HepG2 (cell line): ENCODE measurements around the gene PSMA7. TPM values are rescaled to one million over a fixed set of nuclear protein-coding genes. Genes with fewer than 3 reads are reported as not detected.

Source experiments
- ELK4 ChIP-seq: sonication (generic); formaldehyde crosslinking; IDR thresholded peaks from 2 replicates; pipeline ENCODE4 v1.9.0; 2021; ENCODE audit warnings: missing genetic modification reagents, borderline replicate concordance
- GABPB1 ChIP-seq: IDR thresholded peaks from 2 replicates; pipeline ENCODE4 v1.6.1; 2016; ENCODE audit warnings: mild to moderate bottlenecking, missing genetic modification reagents, moderate library complexity, missing compliant biosample characterization
- GFI1 ChIP-seq: sonication (generic); formaldehyde crosslinking; IDR thresholded peaks from 2 replicates; pipeline ENCODE4 v1.5.0; 2020; ENCODE audit warnings: missing genetic modification reagents, mild to moderate bottlenecking, borderline replicate concordance
- HHEX ChIP-seq: IDR thresholded peaks from 2 replicates; pipeline ENCODE4 v1.6.1; 2016; ENCODE audit warnings: control low read depth
- HNRNPL ChIP-seq: fragments of 200-400 bp; formaldehyde crosslinking; IDR thresholded peaks from 2 replicates; pipeline ENCODE4 v1.6.1; 2017; ENCODE audit warnings: mild to moderate bottlenecking, low read depth, low read length
- HOMEZ ChIP-seq: IDR thresholded peaks from 2 replicates; pipeline ENCODE4 v1.6.1; 2016; ENCODE audit warnings: low read depth
- LRRFIP1 ChIP-seq: sonication (generic); formaldehyde crosslinking; conservative IDR thresholded peaks from 2 replicates; pipeline ENCODE4 v1.4.0; 2020; ENCODE audit warnings: missing genetic modification reagents
- MEIS2 ChIP-seq: sonication (generic); formaldehyde crosslinking; IDR thresholded peaks from 2 replicates; pipeline ENCODE4 v1.9.0; 2021; ENCODE audit warnings: mild to moderate bottlenecking, missing genetic modification reagents
- NFYB ChIP-seq: sonication (generic); formaldehyde crosslinking; IDR thresholded peaks from 2 replicates; pipeline ENCODE4 v1.4.0; 2020; ENCODE audit warnings: missing genetic modification reagents
- SNAI1 ChIP-seq: sonication (generic); formaldehyde crosslinking; IDR thresholded peaks from 2 replicates; pipeline ENCODE4 v1.5.0; 2020; ENCODE audit warnings: mild to moderate bottlenecking, missing genetic modification reagents, borderline replicate concordance
- TAF1 ChIP-seq: sonication (generic); formaldehyde crosslinking; IDR thresholded peaks from 2 replicates; pipeline ENCODE4 v1.4.0; 2020; ENCODE audit warnings: missing genetic modification reagents
- THAP7 ChIP-seq: sonication (generic); formaldehyde crosslinking; IDR thresholded peaks from 2 replicates; pipeline ENCODE4 v1.8.1; 2023; ENCODE audit warnings: mild to moderate bottlenecking, missing genetic modification reagents
- ZBTB4 ChIP-seq: sonication (generic); formaldehyde crosslinking; IDR thresholded peaks from 2 replicates; pipeline ENCODE4 v1.4.0; 2020; ENCODE audit warnings: missing genetic modification reagents, mild to moderate bottlenecking, borderline replicate concordance
- ZFP82 ChIP-seq: sonication (generic); formaldehyde crosslinking; IDR thresholded peaks from 2 replicates; pipeline ENCODE4 v1.5.1; 2020; ENCODE audit warnings: mild to moderate bottlenecking, missing genetic modification reagents, borderline replicate concordance
- ZNF12 ChIP-seq: sonication (generic); formaldehyde crosslinking; IDR thresholded peaks from 2 replicates; pipeline ENCODE4 v1.5.0; 2020; ENCODE audit warnings: missing genetic modification reagents
- ZNF143 ChIP-seq: sonication (generic); formaldehyde crosslinking; IDR thresholded peaks from 2 replicates; pipeline ENCODE4 v1.4.0; 2020; ENCODE audit warnings: missing genetic modification reagents
- ZNF256 ChIP-seq: sonication (generic); formaldehyde crosslinking; conservative IDR thresholded peaks from 2 replicates; pipeline ENCODE4 v1.4.0; 2020; ENCODE audit warnings: missing genetic modification reagents
- ZNF329 ChIP-seq: sonication (generic); formaldehyde crosslinking; IDR thresholded peaks from 2 replicates; pipeline ENCODE4 v1.9.0; 2021; ENCODE audit warnings: low read depth, mild to moderate bottlenecking, missing genetic modification reagents
- ZNF382 ChIP-seq: sonication (generic); formaldehyde crosslinking; IDR thresholded peaks from 2 replicates; pipeline ENCODE4 v1.5.0; 2020; ENCODE audit warnings: missing genetic modification reagents, mild to moderate bottlenecking, borderline replicate concordance
- ZNF740 ChIP-seq: sonication (generic); formaldehyde crosslinking; IDR thresholded peaks from 2 replicates; pipeline ENCODE4 v1.4.0; 2020; ENCODE audit warnings: missing genetic modification reagents
- polyA plus RNA-seq, 8 experiments: library from polyadenylated mRNA; depleted of rRNA in 3 of 8; stranded (reverse) in 7 of 8; unstranded in 1 of 8; fragments of >200 nt; fragmentation: Illumina TruSeq in 4 of 8; extraction: Trizol in 4 of 8; gene quantifications; 2 replicates each; pipeline versions ENCODE4 v1.2.1 to v1.2.3, GENCODE V29; 2011 to 2016; ENCODE audit warnings: low read depth in 4 of 8, missing spikeins in 1 of 8, mixed read lengths in 1 of 8; ENCODE audit not compliant: insufficient read depth in 1 of 8
- total RNA-seq, 5 experiments: library from RNA; depleted of rRNA; stranded (reverse); fragments of >200 nt; fragmentation: Illumina TruSeq; extraction: Trizol; gene quantifications; 2 replicates each; pipeline ENCODE4 v1.2.3, GENCODE V29; 2016; ENCODE audit warnings: low read depth in 1 of 5

The PSMA7 gene
- total and polyA plus RNA-seq, 2 of the 13 experiments (the other 11 are each of a cell fraction or from before 2014, with no cell fraction given) = 531 to 631 TPM

- TF ChIP-seq LRRFIP1 (no peak), SNAI1 (no peak; the same call in none of the 2 replicates), ZNF12 (CRISPR knock-in tag) (no peak), GABPB1 (CRISPR knock-in tag) (no peak), HOMEZ (CRISPR knock-in tag) (no peak), ZNF256 (CRISPR knock-in tag) (no peak), ZFP82 (CRISPR knock-in tag) (no peak), ZNF382 (CRISPR knock-in tag) (no peak), HNRNPL (0 out of 2 replicates have a peak, but pooled peaks have one; percentile 35), ELK4 (CRISPR knock-in tag) (no peak), HHEX (CRISPR knock-in tag) (no peak), ZNF143 (CRISPR knock-in tag) (no peak), ZNF740 (no peak), NFYB (CRISPR knock-in tag) (no peak), THAP7 (CRISPR knock-in tag) (no peak), ZBTB4 (no peak), MEIS2 (CRISPR knock-in tag) (no peak), ZNF329 (CRISPR knock-in tag) (no peak), TAF1 (CRISPR knock-in tag) (no peak), GFI1 (CRISPR knock-in tag) (no peak)
Measured at GRCh38 chr20:62141397-62142251, 1.6 kb downstream of the PSMA7 start (continued).
